ENCODE results near the gene ERF.

ERF gene

GRCh38 chr19:42217520-42218437, 37.1 kb downstream of the ERF start, which contains the start of gene DEDD2:
DEDD2 (minus strand) TSS chr19:42217677; CDS start chr19:42217007, 670 bp downstream.
- TF ChIP-seq CSRNP3 (CRISPR knock-in tag; IDR thresholded peaks at IDR 0.05) (no peak), ESRRG (CRISPR knock-in tag; IDR thresholded peaks at IDR 0.05) (no peak), POU6F1 (CRISPR knock-in tag; IDR thresholded peaks at IDR 0.05; ENCODE audit: borderline replicate concordance, low read depth) (no peak), PPARA (CRISPR knock-in tag; IDR thresholded peaks at IDR 0.05; ENCODE audit: borderline replicate concordance) (no peak), CSDC2 (CRISPR knock-in tag; IDR thresholded peaks at IDR 0.05) (no peak), TOX (CRISPR knock-in tag; IDR thresholded peaks at IDR 0.05; ENCODE audit: borderline replicate concordance) (no peak), ZFP3 (CRISPR knock-in tag; IDR thresholded peaks at IDR 0.05) (no peak), ZC3H10 (CRISPR knock-in tag; IDR thresholded peaks at IDR 0.05) (no peak), ZFP30 (CRISPR knock-in tag; IDR thresholded peaks at IDR 0.05) (no peak), ARNTL (CRISPR knock-in tag; IDR thresholded peaks at IDR 0.05; ENCODE audit: borderline replicate concordance, low read depth) (no peak), GLIS3 (CRISPR knock-in tag; IDR thresholded peaks at IDR 0.05) (no peak), TCF4 (CRISPR knock-in tag; IDR thresholded peaks at IDR 0.05; ENCODE audit: borderline replicate concordance) (no peak), RARB (CRISPR knock-in tag; IDR thresholded peaks at IDR 0.05) (no peak), PATZ1 (CRISPR knock-in tag; IDR thresholded peaks at IDR 0.05; ENCODE audit: borderline replicate concordance) (no peak), ZNF70 (CRISPR knock-in tag; IDR thresholded peaks at IDR 0.05) (no peak), ZNF565 (CRISPR knock-in tag; conservative IDR thresholded peaks at IDR 0.05; ENCODE audit: low read depth) (no peak), BACH2 (CRISPR knock-in tag; IDR thresholded peaks at IDR 0.05; ENCODE audit: borderline replicate concordance) (no peak), OSR1 (CRISPR knock-in tag; IDR thresholded peaks at IDR 0.05) (no peak), CREB5 (CRISPR knock-in tag; IDR thresholded peaks at IDR 0.05; ENCODE audit: low read depth) (no peak)
- peak; percentile 72 for ATAC-seq

- ATAC-seq = peak; percentile 41
- no peak for TF ChIP-seq ISL1 (CRISPR knock-in tag; IDR thresholded peaks at IDR 0.05)
- TF ChIP-seq GLIS3 (CRISPR knock-in tag; IDR thresholded peaks at IDR 0.05) = no peak
- no peak for TF ChIP-seq ZFP3 (CRISPR knock-in tag; IDR thresholded peaks at IDR 0.05)
- no peak for TF ChIP-seq OSR1 (CRISPR knock-in tag; IDR thresholded peaks at IDR 0.05)
- no peak for TF ChIP-seq TOX (CRISPR knock-in tag; IDR thresholded peaks at IDR 0.05; ENCODE audit: borderline replicate concordance)
- TF ChIP-seq CREB5 (CRISPR knock-in tag; IDR thresholded peaks at IDR 0.05; ENCODE audit: low read depth) = no peak
- TF ChIP-seq ZFP30 (CRISPR knock-in tag; IDR thresholded peaks at IDR 0.05) = no peak
- TF ChIP-seq POU6F1 (CRISPR knock-in tag; IDR thresholded peaks at IDR 0.05; ENCODE audit: borderline replicate concordance, low read depth) = no peak
- no peak for TF ChIP-seq ZNF565 (CRISPR knock-in tag; conservative IDR thresholded peaks at IDR 0.05; ENCODE audit: low read depth)
- TF ChIP-seq ZC3H10 (CRISPR knock-in tag; IDR thresholded peaks at IDR 0.05) = no peak
- no peak for TF ChIP-seq ARNTL (CRISPR knock-in tag; IDR thresholded peaks at IDR 0.05; ENCODE audit: borderline replicate concordance, low read depth)
- no peak for TF ChIP-seq PPARA (CRISPR knock-in tag; IDR thresholded peaks at IDR 0.05; ENCODE audit: borderline replicate concordance)
- no peak for TF ChIP-seq RARB (CRISPR knock-in tag; IDR thresholded peaks at IDR 0.05)
- no peak for TF ChIP-seq ESRRG (CRISPR knock-in tag; IDR thresholded peaks at IDR 0.05)
- TF ChIP-seq SNAI2 (CRISPR knock-in tag; IDR thresholded peaks at IDR 0.05) = no peak
- no peak for TF ChIP-seq TCF4 (CRISPR knock-in tag; IDR thresholded peaks at IDR 0.05; ENCODE audit: borderline replicate concordance)
- no peak for TF ChIP-seq ZNF8 (CRISPR knock-in tag; IDR thresholded peaks at IDR 0.05)
- no peak for TF ChIP-seq PATZ1 (CRISPR knock-in tag; IDR thresholded peaks at IDR 0.05; ENCODE audit: borderline replicate concordance)
These were observed 38.0 kb downstream of the ERF start for GRCh38 chr19:42216653-42217519.

Data from SK-N-SH treated with all-trans-retinoic acid at 6 μM for 48 hours (cell line).